GM12878 (cell line): ENCODE measurements around the gene KCNJ10. TPM values are rescaled to one million over a fixed set of nuclear protein-coding genes. Genes with fewer than 3 reads are reported as not detected.

Experiments used
- ATAC-seq: fragments of 200-7000 bp; cut with Tn5 transposase; 3 replicates; pipeline ENCODE4 v1.9.1; 2020; ENCODE audit warnings: mild to moderate bottlenecking, moderate library complexity
- BruUV-seq: library from RNA; stranded (reverse); fragments of 400-500 nt; replicated peaks from 2 replicates; lab custom pipeline; 2021; lab: Mats Ljungman, UMichigan
- CTCF ChIA-PET: fragments of 300-600 bp; sonication (Branson Sonifier 250); formaldehyde crosslinking; extraction: SDS; loops from one replicate; lab custom pipeline; 2021; ENCODE audit warnings: inconsistent platforms; lab: Yijun Ruan, JAX
- POLR2A ChIA-PET: fragments of 350-600 bp; formaldehyde crosslinking; extraction: SDS; loops from one replicate; lab custom pipeline; 2021; ENCODE audit warnings: inconsistent platforms; lab: Charles Lee
- RAD21 ChIA-PET: fragments of 300-600 bp; sonication (Branson Sonifier 250); formaldehyde crosslinking; loops from one replicate; lab custom pipeline; 2023; ENCODE audit warnings: antibody characterized with exemption; ENCODE audit not compliant: unreplicated experiment; lab: Charles Lee
- SMC1A ChIA-PET: fragments of 300-600 bp; sonication (Branson Sonifier 250); formaldehyde crosslinking; loops from one replicate; lab custom pipeline; 2023; ENCODE audit not compliant: unreplicated experiment, uncharacterized antibody; lab: Charles Lee
- DNase-seq: peaks from one replicate; pipeline ENCODE4 v3.0.0-alpha.2; 2011; ENCODE audit warnings: low read depth, low spot score
- FAIRE-seq: peaks from 3 replicates; lab custom pipeline; 2011; peaks lifted over from hg19 to GRCh38; lab: Jason Lieb, UNC
- H2AFZ ChIP-seq: 2 replicates; pipeline ENCODE4 v1.6.0; 2011; ENCODE audit warnings: low read depth, low read length, control low read depth; ENCODE audit not compliant: control insufficient read depth
- H3K27ac ChIP-seq: 2 replicates; pipeline ENCODE4 v1.5.1; 2011; ENCODE audit warnings: control low read depth; ENCODE audit not compliant: control insufficient read depth, insufficient read depth
- H3K27me3 ChIP-seq, 2 experiments: replicated peaks in 1 of 2; 2 replicates each; pipeline versions ENCODE4 v1.6.0 to v1.6.1; 2011; ENCODE audit warnings: low read length in 1 of 2; ENCODE audit not compliant: control insufficient read depth in 2 of 2, insufficient read depth in 2 of 2
- H3K36me3 ChIP-seq, 2 experiments: 2 replicates each; pipeline ENCODE4 v1.5.1; 2011; ENCODE audit warnings: low read length in 1 of 2; ENCODE audit not compliant: control insufficient read depth in 2 of 2, insufficient read depth in 2 of 2
- H3K4me1 ChIP-seq: 2 replicates; pipeline ENCODE4 v1.6.1; 2011; ENCODE audit warnings: mild to moderate bottlenecking, low read length, moderate library complexity, mixed read lengths; ENCODE audit not compliant: control insufficient read depth, insufficient read depth
- H3K4me2 ChIP-seq: 2 replicates; pipeline ENCODE4 v1.6.0; 2011; ENCODE audit warnings: control low read depth; ENCODE audit not compliant: control insufficient read depth, insufficient read depth
- H3K4me3 ChIP-seq: fragments of 200-600 bp; sonication (generic); 2 replicates; pipeline ENCODE4 v1.5.1; 2016
- H3K79me2 ChIP-seq: 2 replicates; pipeline ENCODE4 v1.6.0; 2011; ENCODE audit warnings: low read length; ENCODE audit not compliant: control insufficient read depth, insufficient read depth
- H3K9ac ChIP-seq: 2 replicates; pipeline ENCODE4 v1.8.0; 2011; ENCODE audit warnings: low read length, control low read depth, mixed read lengths; ENCODE audit not compliant: control insufficient read depth, insufficient read depth
- H3K9me3 ChIP-seq: replicated peaks from 3 replicates; pipeline ENCODE4 v1.5.1; 2011; ENCODE audit warnings: mild to moderate bottlenecking, low read length; ENCODE audit not compliant: control insufficient read depth, insufficient read depth
- H4K20me1 ChIP-seq: 2 replicates; pipeline ENCODE4 v1.6.0; 2011; ENCODE audit not compliant: control insufficient read depth, insufficient read depth
- CBX3 ChIP-seq: fragments of 200-600 bp; sonication (generic); IDR thresholded peaks from 2 replicates; pipeline ENCODE4 v1.6.1; 2016; ENCODE audit warnings: low read depth, borderline replicate concordance
- CHD4 ChIP-seq: fragments of 200-600 bp; sonication (generic); IDR thresholded peaks from 2 replicates; pipeline ENCODE4 v1.6.1; 2016; ENCODE audit warnings: mild to moderate bottlenecking
- EZH2 ChIP-seq: IDR thresholded peaks from 2 replicates; pipeline ENCODE4 v1.6.1; 2012; ENCODE audit warnings: low read depth, mild to moderate bottlenecking, control low read depth, inconsistent platforms, low read length, borderline replicate concordance; ENCODE audit not compliant: control insufficient read depth
- JUNB ChIP-seq: IDR thresholded peaks from 2 replicates; pipeline ENCODE4 v1.6.1; 2016; ENCODE audit warnings: antibody characterized with exemption, mild to moderate bottlenecking
- NFXL1 ChIP-seq: fragments of 450-650 bp; IDR thresholded peaks from 2 replicates; pipeline ENCODE4 v1.6.1; 2017; ENCODE audit warnings: antibody characterized with exemption, mild to moderate bottlenecking, borderline replicate concordance
- POLR2AphosphoS2 ChIP-seq: IDR thresholded peaks from 2 replicates; pipeline ENCODE4 v1.6.1; 2011; ENCODE audit warnings: low read depth, mild to moderate bottlenecking, low read length, improper control_type of control experiment, moderate library complexity
- POLR2AphosphoS5 ChIP-seq: IDR thresholded peaks from 2 replicates; pipeline ENCODE4 v1.6.1; 2011; ENCODE audit warnings: mild to moderate bottlenecking, low read length, inconsistent platforms
- RFX5 ChIP-seq: IDR thresholded peaks from 2 replicates; pipeline ENCODE4 v1.6.1; 2011; ENCODE audit warnings: low read depth, low read length, improper control_type of control experiment
- SMAD1 ChIP-seq: fragments of 450-650 bp; IDR thresholded peaks from 2 replicates; pipeline ENCODE4 v1.6.1; 2018; ENCODE audit warnings: mild to moderate bottlenecking, low read depth; ENCODE audit not compliant: partially characterized antibody
- SREBF1 ChIP-seq: IDR thresholded peaks from 2 replicates; pipeline ENCODE4 v1.6.1; 2012; ENCODE audit warnings: mild to moderate bottlenecking, low read length
- TCF12 ChIP-seq: IDR thresholded peaks from 2 replicates; pipeline ENCODE4 v1.6.1; 2011; ENCODE audit warnings: low read depth, mild to moderate bottlenecking, low read length
- TCF7 ChIP-seq: IDR thresholded peaks from 2 replicates; pipeline ENCODE4 v1.6.1; 2014; ENCODE audit warnings: antibody characterized with exemption, borderline replicate concordance
- YBX1 ChIP-seq: fragments of 450-650 bp; IDR thresholded peaks from 2 replicates; pipeline ENCODE4 v1.6.1; 2016; ENCODE audit warnings: antibody characterized with exemption
- YY1 ChIP-seq: IDR thresholded peaks from 2 replicates; pipeline ENCODE4 v1.6.1; 2011; ENCODE audit warnings: low read depth, mild to moderate bottlenecking, low read length
- WGBS: methylation state at CpG from one replicate; pipeline ENCODE4 v1.1.6; 2016; ENCODE audit warnings: low lambda C conversion rate; ENCODE audit not compliant: insufficient replicate concordance, insufficient coverage; ENCODE audit errors: missing lambda C conversion rate; 5-methylcytosine and 5-hydroxymethylcytosine counted together
- in situ Hi-C: fragments of 300-500 bp; cut with MboI; formaldehyde crosslinking; loops from 9 replicates; pipeline ENCODE4 v1.14.3; 2018; ENCODE audit warnings: mixed read lengths
- intact Hi-C: fragments of 100-400 bp; cut with micrococcal nuclease; formaldehyde crosslinking; loops from one replicate; pipeline ENCODE4 v1.14.2; 2022; ENCODE audit not compliant: unreplicated experiment
- polyA plus RNA-seq, 11 experiments: library from polyadenylated mRNA; depleted of rRNA in 4 of 11; unstranded in 6 of 11; stranded (reverse) in 5 of 11; fragments of >200 nt; fragmentation: Nextera tagmentation in 4 of 11; fragmentation: Illumina TruSeq in 1 of 11; extraction: Ambion mirVana in 4 of 11; extraction: Trizol in 1 of 11; gene quantifications; 1 replicate in 1 of 11; 2 replicates in 10 of 11; pipeline versions ENCODE4 v1.2.1 to v1.2.3, GENCODE V29; 2011 to 2016; ENCODE audit warnings: inconsistent platforms in 2 of 11, missing spikeins in 2 of 11, low read depth in 1 of 11
- total RNA-seq, 4 experiments: library from RNA; depleted of rRNA in 3 of 4; stranded (reverse); fragments of >200 nt in 3 of 4; fragmentation: Illumina TruSeq in 1 of 4; extraction: Trizol in 1 of 4; gene quantifications; 2 replicates each; pipeline versions ENCODE4 v1.2.1 to v1.2.3, GENCODE V29; 2013 to 2021
- TF ChIP-seq, protein P1 (sequence below): fragments of 450-650 bp; IDR thresholded peaks from 2 replicates; pipeline ENCODE4 v1.6.1; 2018; ENCODE audit warnings: mild to moderate bottlenecking, low read depth, moderate library complexity; ENCODE audit not compliant: partially characterized antibody
- TF ChIP-seq, protein P2 (sequence below): fragments of 450-650 bp; IDR thresholded peaks from 2 replicates; pipeline ENCODE4 v1.6.1; 2017; ENCODE audit warnings: mild to moderate bottlenecking, low read depth, inconsistent platforms; ENCODE audit not compliant: poor library complexity, severe bottlenecking
- TF ChIP-seq, protein P3 (sequence below): fragments of 450-650 bp; conservative IDR thresholded peaks from 2 replicates; pipeline ENCODE4 v1.6.1; 2017; ENCODE audit warnings: mild to moderate bottlenecking, moderate library complexity

Gene KCNJ10
- total and polyA plus RNA-seq, 10 of the 15 experiments (the other 5 are each of a cell fraction or from before 2014, with no cell fraction given): 0.01 to 0.29 (median 0.09) TPM; not detected in 2

DNA sequence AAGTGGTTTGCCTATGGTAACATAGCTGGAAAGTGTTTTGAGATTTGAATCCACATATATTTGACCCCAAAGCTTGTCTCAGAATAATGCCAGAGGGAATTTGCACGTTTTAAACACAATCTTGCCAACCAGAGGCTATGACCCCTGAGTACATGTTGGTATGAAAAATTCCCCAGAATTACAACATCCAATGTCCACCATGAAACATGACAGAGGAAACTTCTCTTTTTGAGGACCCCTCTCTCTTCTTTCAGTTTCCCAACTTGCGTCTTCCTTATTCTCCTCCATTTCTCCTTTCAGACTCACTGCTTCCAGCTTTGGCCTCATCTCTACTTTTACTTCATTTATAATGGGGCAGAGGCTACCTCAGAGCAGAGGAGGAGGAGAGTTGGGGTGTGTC lies 5.9 kb upstream of the KCNJ10 start (continued):
- TF ChIP-seq, protein P1, sequence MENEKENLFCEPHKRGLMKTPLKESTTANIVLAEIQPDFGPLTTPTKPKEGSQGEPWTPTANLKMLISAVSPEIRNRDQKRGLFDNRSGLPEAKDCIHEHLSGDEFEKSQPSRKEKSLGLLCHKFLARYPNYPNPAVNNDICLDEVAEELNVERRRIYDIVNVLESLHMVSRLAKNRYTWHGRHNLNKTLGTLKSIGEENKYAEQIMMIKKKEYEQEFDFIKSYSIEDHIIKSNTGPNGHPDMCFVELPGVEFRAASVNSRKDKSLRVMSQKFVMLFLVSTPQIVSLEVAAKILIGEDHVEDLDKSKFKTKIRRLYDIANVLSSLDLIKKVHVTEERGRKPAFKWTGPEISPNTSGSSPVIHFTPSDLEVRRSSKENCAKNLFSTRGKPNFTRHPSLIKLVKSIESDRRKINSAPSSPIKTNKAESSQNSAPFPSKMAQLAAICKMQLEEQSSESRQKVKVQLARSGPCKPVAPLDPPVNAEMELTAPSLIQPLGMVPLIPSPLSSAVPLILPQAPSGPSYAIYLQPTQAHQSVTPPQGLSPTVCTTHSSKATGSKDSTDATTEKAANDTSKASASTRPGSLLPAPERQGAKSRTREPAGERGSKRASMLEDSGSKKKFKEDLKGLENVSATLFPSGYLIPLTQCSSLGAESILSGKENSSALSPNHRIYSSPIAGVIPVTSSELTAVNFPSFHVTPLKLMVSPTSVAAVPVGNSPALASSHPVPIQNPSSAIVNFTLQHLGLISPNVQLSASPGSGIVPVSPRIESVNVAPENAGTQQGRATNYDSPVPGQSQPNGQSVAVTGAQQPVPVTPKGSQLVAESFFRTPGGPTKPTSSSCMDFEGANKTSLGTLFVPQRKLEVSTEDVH: no peak
- no peak for TF ChIP-seq CHD4

DNA sequence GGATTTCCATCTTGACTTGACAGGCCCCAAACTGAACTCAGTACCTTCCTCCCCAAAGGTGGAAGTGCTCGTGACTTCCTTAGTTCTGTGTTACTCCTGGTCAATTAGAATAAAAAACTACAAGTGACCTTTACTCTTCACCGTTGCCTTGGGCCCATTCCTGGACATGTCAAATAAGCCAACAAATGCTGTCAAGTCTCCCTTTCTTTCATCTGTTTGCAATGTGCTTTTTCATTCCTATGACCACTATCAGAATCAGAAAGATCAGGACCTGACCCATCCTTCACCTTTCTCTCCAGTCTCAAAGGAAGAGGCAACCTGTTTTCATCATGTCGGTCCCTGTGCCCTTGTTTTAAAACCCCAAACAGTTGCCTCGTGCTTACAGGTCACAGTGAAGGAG lies 4.9 kb upstream of the KCNJ10 start:
- ChIA-PET SMC1A (interaction anchor here (1.0 to 8.9 kb wide), 5 partner anchors 8 to 67 kb away, joined by 3 to 89 read pairs (median 5); no protein-coding TSS in a partner anchor), CTCF (interaction anchor here (30.2 to 49.8 kb wide), 2 partner anchors 10 to 16 kb away, joined by 1035 read pairs; partner anchors contain the start of genes IGSF8, KCNJ10 and KCNJ9)
- intact Hi-C loops: no loop called here
- no peak for TF ChIP-seq SMAD1
- TF ChIP-seq POLR2AphosphoS2: no peak
- TF ChIP-seq TCF12: no peak
- no peak for TF ChIP-seq YY1
- no peak for TF ChIP-seq EZH2
- no peak for TF ChIP-seq TCF7
- TF ChIP-seq POLR2AphosphoS5: no peak
- no peak for TF ChIP-seq CBX3
- TF ChIP-seq, protein P2, sequence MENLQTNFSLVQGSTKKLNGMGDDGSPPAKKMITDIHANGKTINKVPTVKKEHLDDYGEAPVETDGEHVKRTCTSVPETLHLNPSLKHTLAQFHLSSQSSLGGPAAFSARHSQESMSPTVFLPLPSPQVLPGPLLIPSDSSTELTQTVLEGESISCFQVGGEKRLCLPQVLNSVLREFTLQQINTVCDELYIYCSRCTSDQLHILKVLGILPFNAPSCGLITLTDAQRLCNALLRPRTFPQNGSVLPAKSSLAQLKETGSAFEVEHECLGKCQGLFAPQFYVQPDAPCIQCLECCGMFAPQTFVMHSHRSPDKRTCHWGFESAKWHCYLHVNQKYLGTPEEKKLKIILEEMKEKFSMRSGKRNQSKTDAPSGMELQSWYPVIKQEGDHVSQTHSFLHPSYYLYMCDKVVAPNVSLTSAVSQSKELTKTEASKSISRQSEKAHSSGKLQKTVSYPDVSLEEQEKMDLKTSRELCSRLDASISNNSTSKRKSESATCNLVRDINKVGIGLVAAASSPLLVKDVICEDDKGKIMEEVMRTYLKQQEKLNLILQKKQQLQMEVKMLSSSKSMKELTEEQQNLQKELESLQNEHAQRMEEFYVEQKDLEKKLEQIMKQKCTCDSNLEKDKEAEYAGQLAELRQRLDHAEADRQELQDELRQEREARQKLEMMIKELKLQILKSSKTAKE: no peak
- TF ChIP-seq, protein P3, sequence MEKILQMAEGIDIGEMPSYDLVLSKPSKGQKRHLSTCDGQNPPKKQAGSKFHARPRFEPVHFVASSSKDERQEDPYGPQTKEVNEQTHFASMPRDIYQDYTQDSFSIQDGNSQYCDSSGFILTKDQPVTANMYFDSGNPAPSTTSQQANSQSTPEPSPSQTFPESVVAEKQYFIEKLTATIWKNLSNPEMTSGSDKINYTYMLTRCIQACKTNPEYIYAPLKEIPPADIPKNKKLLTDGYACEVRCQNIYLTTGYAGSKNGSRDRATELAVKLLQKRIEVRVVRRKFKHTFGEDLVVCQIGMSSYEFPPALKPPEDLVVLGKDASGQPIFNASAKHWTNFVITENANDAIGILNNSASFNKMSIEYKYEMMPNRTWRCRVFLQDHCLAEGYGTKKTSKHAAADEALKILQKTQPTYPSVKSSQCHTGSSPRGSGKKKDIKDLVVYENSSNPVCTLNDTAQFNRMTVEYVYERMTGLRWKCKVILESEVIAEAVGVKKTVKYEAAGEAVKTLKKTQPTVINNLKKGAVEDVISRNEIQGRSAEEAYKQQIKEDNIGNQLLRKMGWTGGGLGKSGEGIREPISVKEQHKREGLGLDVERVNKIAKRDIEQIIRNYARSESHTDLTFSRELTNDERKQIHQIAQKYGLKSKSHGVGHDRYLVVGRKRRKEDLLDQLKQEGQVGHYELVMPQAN: no peak
- TF ChIP-seq YBX1: no peak
- TF ChIP-seq RFX5: no peak
- TF ChIP-seq SREBF1: no peak
- TF ChIP-seq NFXL1: no peak
- no peak for TF ChIP-seq JUNB

More for the DNA sequence above, 4.9 kb upstream of the KCNJ10 start:
- BruUV-seq: no TSS peak
- Histone ChIP-seq H3K4me1 (peaks cover 18% of the 10 kb centered on the region), H3K36me3 (no peaks in the 10 kb centered on the region), H3K27me3 (peaks cover under 1 to 2% of the 10 kb centered on the region in 2 experiments; a peak in 3 of 4 replicates), H4K20me1 (no peaks in the 10 kb centered on the region), H3K4me2 (no peak overlapping the region), H3K4me3 (no peak overlapping the region), H3K9ac (no peak overlapping the region), H2AFZ (no peak overlapping the region), H3K79me2 (no peaks in the 10 kb centered on the region), H3K9me3 (no peaks in the 10 kb centered on the region), H3K27ac (no peak overlapping the region)
- 16% methylated on average over 4 of the region's 4 CpGs for WGBS
- DNase-seq (no peak), ATAC-seq (no peak), FAIRE-seq (no peak)
- in situ Hi-C loops: no loop called here
- RAD21 ChIA-PET: interaction anchor here (1.2 to 1.7 kb wide), 2 partner anchors 28 to 150 kb away, joined by 3 to 6 read pairs; partner anchors contain the start of gene TAGLN2
- POLR2A ChIA-PET: no interaction called here
